Sciatic nerve (tissue), 2 donors: ENCODE results near the gene SLC2A5. TPM values are rescaled to one million over a fixed set of nuclear protein-coding genes. Genes with fewer than 3 reads are reported as not detected.

ENCODE experiments used
- ATAC-seq: fragments of 200-7000 bp; cut with Tn5 transposase; one replicate; pipeline ENCODE4 v1.9.1; 2020; ENCODE audit warnings: mild to moderate bottlenecking, moderate library complexity
- DNase-seq: peaks from one replicate; pipeline ENCODE4 v3.0.0-alpha.2; 2020; ENCODE audit warnings: low spot score
- intact Hi-C: fragments of 100-400 bp; cut with DNase I; formaldehyde crosslinking; loops from one replicate; pipeline ENCODE4 v1.14.2; 2022
- total RNA-seq: library from RNA; stranded (reverse); fragmentation: NEBNext Ultra II Directional; extraction: Animal tissue kit (Norgen Biotek cat#: 25700); gene quantifications from one replicate; pipeline ENCODE4 v1.2.1, GENCODE V29; 2021
- donor health status: DM: no; HTN: no; CAD: no.
- donor health status: DM: no; HTN: no; CAD: no.

The SLC2A5 gene
- total RNA-seq, 1 donor from 2014 or later = 9.4 TPM

DNA sequence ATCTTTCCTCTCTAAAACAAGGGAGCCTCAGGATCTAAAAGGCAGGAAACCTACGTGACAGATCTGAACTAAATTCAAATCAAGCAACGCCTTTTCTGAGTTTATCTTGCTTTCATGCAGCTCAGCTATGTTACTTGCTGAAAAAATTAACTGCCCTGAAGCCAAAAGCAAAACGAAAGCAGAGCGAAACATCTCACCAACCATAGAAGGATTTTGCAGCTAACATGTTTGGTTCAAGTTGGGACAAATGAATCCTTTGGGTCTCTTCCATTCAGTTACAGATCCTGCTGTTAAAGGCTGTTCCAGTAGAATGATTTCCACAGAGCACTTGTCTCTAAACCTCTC, 482 bp downstream of the SLC2A5 start:
- intact Hi-C loops = no loop called here
- peak; percentile 12 for ATAC-seq

DNA sequence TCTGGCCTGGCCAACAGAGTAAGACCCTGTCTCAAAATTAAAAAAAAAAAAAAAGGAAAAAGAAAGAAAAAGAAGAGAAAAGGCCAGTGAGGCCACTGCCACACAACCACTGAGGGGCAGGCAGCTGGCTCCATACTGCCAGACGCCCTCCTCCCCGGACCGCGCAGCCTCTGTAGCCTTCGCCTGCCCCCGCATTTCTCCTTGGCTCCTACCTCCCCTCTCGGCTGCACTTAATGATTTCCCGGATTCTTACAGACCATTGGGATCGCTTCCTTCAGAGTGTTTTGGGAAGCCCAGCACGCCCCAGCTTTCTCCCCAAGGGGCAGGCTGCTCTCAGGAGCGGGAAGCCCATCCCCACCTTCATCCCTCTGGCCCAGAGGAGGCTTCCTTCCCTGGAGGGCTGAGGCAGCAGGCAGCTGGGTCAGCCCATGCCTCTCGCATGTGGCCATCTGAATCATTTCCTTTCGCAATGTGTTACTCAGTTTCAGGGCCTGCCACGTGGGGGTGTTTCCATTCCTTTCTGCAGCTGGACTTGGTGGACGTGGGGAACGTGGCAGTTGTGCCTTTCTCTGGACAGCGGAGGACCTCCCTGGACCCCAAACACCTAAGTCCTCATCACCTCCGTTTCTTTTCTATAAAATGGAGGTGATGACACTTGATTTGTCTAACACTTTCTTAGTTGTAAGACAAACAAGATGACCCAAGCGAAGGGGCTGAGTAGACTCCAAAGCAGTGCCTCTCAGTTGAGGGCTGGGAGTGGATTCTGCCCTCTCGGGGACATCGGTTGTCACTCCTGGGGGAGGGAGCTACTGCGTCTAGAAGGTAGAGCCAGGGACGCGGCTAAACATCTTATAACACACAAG, 2.3 kb downstream of the SLC2A5 start:
- ATAC-seq = peak; percentile 85
- DNase-seq = peak; percentile 83
- intact Hi-C loops = no loop called here

More for the DNA sequence above, 482 bp downstream of the SLC2A5 start:
- DNase-seq = no peak

DNA sequence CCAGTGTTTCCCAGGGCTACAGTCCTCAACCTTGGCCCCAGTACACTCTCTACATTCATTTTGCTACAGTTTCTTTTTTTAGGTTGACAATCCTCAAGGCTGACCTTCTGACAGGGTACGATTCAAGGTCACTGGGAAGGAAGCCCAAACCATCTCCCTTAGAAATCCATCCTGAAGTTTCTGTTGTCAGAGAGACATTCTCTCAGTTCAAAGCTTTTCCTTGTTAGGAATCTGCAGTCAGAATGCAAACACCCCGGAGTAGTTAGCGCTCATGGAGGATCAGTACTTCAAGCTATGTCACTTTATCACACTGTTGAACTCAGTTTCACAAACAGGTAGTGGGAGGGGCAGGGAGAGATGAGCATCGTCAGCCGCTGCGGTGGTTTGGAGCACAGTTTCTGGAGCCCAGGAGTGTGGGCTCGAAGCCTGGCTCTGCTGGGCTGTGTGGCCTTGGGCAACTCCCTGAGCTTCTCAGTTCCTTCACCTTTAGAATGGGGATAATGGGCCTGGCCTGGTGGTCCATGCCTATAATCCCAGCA, 4.2 kb downstream of the SLC2A5 start:
- no peak for DNase-seq
- peak; percentile 54 for ATAC-seq
- intact Hi-C loops = no loop called here

DNA sequence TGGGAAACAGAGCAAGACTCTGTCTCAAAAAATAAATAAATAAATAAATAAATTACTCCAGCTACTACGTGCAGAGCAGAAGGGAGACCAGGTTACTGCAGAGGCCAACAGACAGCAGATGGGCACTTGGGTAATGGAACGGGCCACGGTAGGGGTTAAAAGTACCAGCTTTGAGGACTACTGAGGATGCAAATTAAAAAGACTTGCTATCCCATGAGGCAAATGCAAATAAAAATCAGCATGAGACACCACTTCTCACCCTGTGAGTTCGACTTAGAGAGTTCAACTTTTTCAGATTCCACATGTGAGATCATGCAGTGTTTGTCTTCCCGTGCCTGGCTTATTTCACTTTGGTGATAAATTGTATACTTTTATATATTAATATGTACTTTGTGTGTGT, 6.6 kb downstream of the SLC2A5 start:
- no peak for DNase-seq
- intact Hi-C loops = no loop called here
- ATAC-seq = no peak

DNA sequence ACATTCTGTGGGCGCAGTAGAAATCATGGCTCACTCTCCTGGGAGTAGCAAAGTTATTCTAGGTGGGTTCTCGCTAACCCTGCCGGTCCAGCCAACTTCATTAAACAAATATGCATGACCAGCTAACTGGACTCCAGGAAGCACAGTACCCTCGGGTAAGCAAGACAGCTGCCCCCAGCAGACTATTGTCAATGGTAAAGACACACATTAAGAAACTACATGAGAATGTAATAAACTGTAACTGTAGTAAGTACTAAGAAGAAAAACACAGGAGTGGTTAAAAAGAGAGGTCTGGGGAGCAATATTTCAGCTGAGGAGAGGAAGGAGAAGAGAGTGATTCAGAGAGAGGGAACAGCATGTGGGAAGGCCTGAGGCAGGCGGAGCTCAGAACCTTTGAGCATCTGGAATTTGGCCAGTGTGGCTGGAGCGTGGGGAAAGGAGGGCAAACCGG, 7.4 kb downstream of the SLC2A5 start:
- ATAC-seq = peak; percentile 3
- intact Hi-C loops = no loop called here
- no peak for DNase-seq

DNA sequence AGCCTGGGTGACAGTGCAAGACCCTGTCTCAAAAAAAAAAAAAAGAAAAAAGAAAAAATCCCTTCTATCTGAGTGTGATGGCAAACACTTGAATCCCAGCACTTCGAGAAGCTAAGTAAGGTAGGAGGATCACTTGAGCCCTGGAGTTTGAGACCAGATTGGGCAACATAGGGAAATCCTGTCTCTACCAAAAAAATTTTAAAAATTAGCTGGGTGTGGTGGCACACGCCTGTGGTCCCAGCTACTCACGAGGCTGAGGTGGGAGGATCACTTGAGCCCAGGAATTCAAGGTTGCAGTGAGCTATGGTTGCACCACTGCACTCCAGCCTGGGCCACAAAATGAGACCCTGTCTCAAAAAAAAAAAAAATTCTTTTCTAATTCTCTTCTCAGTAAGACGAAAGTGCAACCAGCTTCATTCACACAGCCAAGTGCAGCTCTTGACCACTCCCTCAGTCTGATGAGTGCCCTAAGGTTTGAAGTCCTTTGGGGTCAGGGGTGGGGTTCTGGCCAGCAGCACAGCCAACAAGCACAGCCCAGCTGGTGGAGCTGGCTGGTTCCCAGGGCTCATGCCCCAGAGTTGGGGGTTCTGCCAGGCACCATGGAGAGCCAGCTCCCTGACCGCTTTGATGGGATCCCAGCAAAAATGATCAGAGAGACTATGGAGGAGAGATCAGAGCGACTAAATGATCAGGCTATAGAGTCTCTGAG, 8.0 kb downstream of the SLC2A5 start:
- no peak for DNase-seq
- intact Hi-C loops = no loop called here

DNA sequence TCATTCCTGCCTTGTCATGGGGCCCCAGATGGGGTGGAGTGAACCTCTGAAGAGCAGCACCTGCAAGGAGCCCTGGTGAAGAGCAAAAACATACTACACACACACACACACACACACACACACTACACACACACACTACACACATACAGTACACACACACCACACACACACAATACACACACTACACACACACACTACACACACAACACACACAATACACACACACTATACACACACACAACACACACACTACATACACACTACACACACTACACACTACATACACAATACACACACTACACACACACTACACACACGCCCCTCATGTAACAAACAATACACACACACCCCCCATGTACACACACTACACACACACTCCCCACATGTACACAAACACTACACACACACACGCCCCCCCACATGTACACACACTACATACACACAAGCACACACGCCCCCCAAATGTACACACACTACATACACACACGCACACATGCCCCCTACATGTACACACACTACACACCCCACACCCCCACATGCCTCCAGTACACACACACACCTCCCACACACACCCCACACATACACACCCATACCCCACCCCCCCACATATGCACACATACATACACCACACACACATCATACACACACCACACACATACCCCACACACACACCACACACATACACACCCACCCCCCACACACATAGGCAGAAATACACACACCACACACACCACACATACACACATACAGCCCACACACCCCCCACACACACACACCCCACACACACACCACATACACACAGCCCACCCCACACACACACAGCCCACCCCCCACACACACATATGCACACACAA, 9.3 kb downstream of the SLC2A5 start:
- intact Hi-C loops = no loop called here
- no peak for ATAC-seq
- DNase-seq = no peak

More for the DNA sequence above, 8.0 kb downstream of the SLC2A5 start:
- ATAC-seq = peak; percentile 35

DNA sequence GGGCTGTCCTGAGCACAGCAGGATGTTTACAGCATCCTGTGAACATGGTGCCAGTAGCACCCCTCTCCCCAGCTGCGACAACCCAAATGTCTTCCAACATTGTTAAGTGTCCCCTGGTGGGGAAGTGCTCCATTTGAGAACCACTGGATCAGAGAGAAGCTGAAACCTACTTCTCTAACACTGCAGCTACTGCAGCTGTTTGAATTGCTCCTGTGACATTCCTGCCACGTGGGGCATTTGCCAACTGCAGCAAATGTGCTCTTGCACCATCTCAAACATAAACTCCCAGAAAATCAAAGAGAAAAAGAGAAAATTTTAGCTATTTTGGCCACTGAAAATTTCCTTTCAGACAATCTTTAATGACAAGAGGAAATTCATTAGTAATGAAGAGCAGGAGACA, 11.0 kb downstream of the SLC2A5 start:
- intact Hi-C loops = no loop called here
- no peak for ATAC-seq
- no peak for DNase-seq

DNA sequence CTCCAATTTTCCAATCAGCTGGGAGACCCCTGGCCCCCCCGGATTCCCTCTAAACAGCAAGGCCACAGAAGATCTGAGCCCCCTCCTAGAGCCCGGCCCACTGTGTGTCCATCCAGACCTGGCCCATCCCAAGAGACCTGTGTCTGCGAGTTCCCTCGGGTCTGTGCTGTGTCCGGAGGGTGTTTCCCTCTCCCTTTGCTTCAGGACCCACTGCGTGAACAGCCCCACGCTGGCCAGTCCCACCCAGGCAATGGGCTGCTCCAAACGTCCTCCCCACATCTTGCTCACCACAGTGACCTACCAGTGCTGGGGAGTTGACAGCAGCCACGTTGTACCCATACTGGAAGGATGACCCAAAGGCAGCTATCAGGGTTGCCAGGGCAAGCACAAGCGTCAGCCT, 11.6 kb downstream of the SLC2A5 start:
- intact Hi-C loops = no loop called here
- no peak for DNase-seq

DNA sequence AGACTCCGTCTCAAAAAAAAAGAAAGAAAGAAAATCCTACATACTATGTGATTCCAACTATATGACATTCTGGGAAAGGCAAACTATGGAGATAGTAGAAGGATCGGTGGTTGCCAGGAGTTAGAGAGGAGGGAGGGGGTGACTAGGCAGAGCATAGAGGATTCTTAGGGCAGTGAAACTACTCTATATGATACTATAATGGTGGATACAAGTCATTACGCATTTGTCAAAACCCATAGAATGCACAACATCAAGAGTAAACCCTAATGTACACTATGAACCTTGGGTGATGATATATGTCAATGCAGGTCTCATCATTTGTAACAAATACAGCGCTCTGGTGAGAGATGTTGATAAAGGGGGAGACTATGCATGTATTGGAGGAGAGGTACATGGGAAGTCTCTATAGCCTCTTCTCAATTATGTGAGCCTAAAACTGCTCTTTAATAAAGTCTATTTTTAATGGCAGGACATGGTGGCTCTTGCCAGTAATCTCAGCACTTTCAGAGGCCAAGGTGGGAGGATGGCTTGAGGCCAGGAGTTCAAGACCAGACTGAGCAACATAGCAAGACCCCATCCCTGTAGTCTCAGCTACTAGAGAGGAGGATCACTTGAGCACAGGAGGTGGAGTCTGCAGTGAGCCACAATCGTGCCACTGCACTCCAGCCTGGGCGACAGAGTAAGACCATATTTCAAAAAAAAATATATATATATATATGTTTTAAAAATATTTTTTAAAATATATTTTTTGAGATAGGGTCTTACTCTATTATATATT, 17.0 kb downstream of the SLC2A5 start:
- intact Hi-C loops = no loop called here
- peak; percentile 12 for DNase-seq
- no peak for ATAC-seq

More for the DNA sequence above, 11.6 kb downstream of the SLC2A5 start:
- no peak for ATAC-seq

DNA sequence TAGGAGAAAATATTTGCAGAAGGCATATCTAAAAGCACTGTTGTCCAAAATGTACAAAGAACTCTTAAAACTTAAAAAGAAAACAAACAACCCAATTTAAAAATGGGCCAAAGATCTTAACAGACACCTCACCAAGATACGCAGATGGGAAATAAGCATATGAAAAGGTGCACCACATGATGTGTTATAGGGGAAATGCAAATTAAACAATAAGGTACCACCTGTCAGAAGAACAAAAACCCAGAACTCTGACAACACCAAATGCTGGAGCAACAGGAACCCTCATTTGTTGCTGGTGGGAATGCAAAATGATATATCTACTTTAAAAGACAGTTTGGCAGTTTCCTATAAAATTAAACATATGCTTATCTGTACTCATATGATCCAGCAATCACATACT, 18.1 kb downstream of the SLC2A5 start:
- DNase-seq (no peak), ATAC-seq (no peak)
- intact Hi-C loops = no loop called here

DNA sequence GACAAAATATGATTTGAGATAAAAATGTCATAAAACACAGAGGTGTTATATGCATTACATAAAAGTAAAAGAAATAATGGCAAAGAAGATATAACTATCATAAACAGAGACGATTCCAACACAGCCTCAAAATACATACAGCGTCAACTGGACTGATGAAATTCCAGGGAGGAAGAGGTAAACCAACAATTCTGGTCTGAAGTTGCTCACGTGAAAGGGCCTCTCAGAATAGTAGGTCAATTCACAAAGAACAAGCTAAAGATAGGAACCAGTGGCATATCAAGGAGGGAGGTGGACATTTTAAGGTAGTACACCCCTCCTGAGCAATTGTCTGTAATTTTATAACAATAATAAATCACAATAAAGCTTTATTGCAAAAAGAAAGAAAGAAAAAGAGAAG, 18.6 kb downstream of the SLC2A5 start:
- no peak for DNase-seq
- ATAC-seq = no peak
- intact Hi-C loops = no loop called here

DNA sequence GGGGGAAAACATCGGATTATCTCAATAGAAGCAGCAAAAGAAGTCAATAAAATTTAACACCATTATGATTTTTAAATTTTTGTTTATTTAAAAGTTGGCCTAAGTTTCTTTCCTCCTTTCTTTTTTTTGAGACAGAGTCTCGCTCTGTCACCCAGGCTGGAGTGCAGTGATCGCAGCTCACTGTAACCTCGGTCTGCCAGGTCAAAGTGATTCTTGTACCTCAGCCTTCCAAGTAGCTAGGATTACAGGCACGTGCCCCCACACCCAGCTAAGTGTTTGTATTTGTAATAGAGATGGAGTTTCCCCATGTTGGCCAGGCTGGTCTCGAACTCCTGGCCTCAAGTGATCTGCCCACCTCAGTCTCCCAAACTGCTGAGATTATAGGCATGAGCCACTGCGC, 20.9 kb downstream of the SLC2A5 start:
- no peak for ATAC-seq
- peak; percentile 19 for DNase-seq
- intact Hi-C loops = no loop called here

DNA sequence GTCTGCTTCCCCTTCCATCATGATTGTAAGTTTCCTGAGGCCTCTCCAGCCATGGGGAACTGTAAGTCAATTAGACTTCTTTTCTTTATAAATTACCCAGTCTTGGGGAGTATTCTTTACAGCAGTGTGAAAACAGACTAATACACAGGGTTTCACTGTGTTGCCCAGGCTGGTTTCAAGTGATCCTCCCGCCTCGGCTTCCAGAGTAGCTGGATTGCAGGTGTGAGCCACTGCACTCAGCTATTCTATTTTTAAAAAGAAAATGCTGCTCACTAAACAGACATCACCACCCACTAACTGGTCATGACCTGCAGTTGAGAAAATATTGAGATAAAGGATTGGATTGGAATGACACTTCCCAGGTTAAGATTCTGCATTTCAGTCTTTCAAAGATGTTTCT, 22.4 kb downstream of the SLC2A5 start:
- DNase-seq = no peak
- ATAC-seq = no peak
- intact Hi-C loops = no loop called here

DNA sequence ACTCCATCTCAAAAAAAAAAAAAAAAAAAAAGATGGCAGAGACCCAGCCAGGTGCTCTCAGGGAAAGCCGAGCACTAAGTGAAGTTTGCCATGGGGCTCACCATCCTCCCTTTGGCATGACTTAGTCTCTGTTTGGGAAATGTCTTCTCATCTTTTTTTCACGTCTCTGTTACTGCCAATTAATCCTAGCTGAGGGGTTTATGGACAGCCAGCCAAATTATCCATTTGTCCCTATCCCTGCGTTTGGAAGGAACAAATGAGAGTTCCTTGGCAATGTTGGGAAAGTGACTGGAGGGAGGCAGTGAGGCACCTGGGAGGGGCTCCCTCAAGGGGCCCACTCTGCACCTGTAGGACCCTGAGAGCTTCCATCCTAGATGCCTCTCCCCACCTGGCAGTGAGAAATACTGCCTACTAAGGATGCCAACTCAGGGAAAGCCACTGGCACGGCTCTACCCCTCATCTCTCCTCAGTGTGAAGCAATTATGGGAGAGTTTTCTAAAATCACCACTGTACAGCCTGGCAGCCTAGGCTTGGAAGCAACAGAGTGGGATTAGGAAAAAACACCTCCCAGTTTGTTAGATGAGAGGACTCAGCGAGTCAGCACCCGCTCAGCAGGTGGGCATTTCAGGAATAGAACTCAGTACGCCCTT, 23.4 kb downstream of the SLC2A5 start:
- DNase-seq = peak; percentile 8
- ATAC-seq = no peak
- intact Hi-C loops = no loop called here

DNA sequence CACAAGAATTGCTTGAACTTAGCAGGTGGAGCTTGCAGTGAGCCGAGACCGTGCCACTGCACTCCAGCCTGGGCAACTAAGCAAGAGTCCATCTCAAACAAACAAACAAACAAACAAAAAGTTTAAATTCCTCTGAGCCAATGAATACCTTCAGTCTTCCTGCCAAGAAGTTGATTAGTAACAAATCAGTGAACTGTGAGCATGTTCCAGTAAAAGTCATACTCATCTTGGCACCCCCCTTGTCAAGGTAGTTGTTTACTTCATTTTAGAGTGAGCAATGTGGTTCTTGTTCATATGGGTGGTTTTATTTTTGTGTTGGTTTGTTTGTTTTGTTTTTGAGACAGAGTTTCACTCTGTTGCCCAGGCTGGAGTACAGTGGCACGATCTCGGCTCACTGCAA, 25.2 kb downstream of the SLC2A5 start:
- ATAC-seq (no peak), DNase-seq (no peak)
- intact Hi-C loops = no loop called here

DNA sequence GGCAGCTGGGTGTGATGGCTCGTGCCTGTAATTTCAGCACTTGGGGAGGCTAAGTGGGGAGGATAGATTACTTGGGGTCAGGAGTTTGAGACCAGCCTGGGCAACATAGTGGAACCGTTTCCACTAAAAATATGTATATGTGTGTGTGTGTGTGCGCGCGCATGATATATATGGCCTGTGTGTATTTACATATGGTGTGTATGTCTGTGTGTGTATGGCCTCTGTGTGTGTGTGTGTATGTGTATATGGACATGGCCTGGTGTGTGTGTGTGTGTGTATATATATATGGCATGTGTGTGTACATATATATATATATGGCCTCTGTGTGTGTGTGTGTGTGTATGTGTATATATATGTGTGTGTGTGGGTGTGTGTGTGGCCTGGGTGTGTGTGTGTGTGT, 27.2 kb downstream of the SLC2A5 start:
- no peak for ATAC-seq
- no peak for DNase-seq

DNA sequence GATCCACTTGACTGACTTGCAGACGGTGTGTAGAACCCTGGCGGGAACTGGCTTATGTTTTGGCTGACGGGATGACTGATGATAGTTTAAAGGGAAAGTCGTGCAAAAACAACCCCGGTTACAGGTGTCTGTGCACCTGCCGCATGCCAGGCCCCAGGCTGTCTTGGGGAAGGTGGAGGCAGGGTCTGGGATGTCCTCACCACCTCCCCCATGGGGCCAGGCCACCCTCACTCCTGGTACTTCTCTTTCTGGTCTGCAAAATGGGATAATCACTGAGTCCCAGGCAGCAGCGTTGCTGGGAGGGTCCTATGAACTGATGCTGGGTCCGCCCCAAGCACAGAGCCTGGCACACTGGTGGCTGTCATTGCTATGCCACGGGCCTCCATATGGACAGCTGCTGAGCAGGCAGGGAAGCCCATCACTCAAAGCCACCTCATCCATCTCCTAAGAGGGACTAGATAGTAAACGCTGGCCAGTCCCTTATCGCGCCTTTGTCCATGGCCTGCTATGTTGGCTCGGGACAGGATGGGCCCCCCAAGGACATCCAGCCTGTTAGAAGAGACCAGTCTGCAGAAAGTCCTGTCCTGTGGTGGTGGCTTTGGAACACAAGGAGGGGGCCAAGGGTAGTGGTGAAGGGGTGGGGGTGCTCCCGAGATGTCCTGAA, 28.2 kb downstream of the SLC2A5 start:
- no peak for ATAC-seq
- DNase-seq = no peak
- intact Hi-C loops = no loop called here

More for the DNA sequence above, 27.2 kb downstream of the SLC2A5 start:
- intact Hi-C loops = no loop called here
